HG02610 (cell line): ENCODE results near the gene GPX3.

ENCODE experiments used
- ATAC-seq: cut with Tn5 transposase; IDR thresholded peaks from one replicate; pipeline ENCODE4 v1.9.1; 2021; ENCODE audit warnings: mild to moderate bottlenecking, moderate library complexity; ENCODE audit not compliant: unreplicated experiment

Gene GPX3

DNA sequence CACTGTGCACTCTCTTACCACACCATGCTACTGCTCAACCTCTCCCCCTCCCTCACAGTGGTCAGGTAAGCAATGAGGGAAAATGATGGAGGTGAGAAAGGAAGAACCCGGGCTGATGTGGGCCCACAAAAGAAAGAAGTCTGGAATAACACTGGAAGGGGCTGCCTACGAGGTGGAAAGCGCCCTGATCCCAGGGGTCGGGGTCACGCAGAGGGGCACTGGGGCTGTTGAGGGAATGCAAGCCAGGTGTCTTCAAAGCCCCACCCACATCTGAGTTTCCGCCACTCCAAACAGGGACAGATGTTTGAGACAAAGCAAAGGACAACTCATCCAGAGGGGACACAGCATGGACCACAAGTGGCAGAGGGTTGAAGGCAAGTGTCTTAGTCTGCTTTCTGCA lies 56.2 kb downstream of the GPX3 start:
- no peak for ATAC-seq

- ATAC-seq: no peak
These were observed 57.0 kb downstream of the GPX3 start for GRCh38 chr5:151077419-151077818.

GRCh38 chr5:151077967-151078366 lies 57.6 kb downstream of the GPX3 start:
- no peak for ATAC-seq
